Caco-2 (cell line): ENCODE measurements around the gene MAPK13. TPM values are rescaled to one million over a fixed set of nuclear protein-coding genes. Genes with fewer than 3 reads are reported as not detected.

Source experiments
- BruUV-seq: library from RNA; stranded (reverse); fragments of 400-500 nt; replicated peaks from 2 replicates; lab custom pipeline; 2021; lab: Mats Ljungman, UMichigan
- CTCF ChIA-PET: fragments of 300-600 bp; sonication (Branson Sonifier 250); formaldehyde crosslinking; loops from one replicate; lab custom pipeline; 2022; ENCODE audit warnings: antibody characterized with exemption; lab: Charles Lee
- POLR2A ChIA-PET: fragments of 300-600 bp; sonication (Branson Sonifier 250); formaldehyde crosslinking; loops from one replicate; lab custom pipeline; 2022; ENCODE audit warnings: antibody characterized with exemption; lab: Charles Lee
- DNase-seq, 2 experiments: peaks; one replicate each; pipeline versions ENCODE4 v3.0.0 to v3.0.0-alpha.2; 2020 to 2022
- H3K27me3 ChIP-seq: replicated peaks from 2 replicates; pipeline ENCODE4 v1.6.0; 2011; ENCODE audit warnings: low read length; ENCODE audit not compliant: control insufficient read depth, insufficient read depth
- H3K36me3 ChIP-seq: 2 replicates; pipeline ENCODE4 v1.5.1; 2011; ENCODE audit warnings: low read length; ENCODE audit not compliant: control insufficient read depth, insufficient read depth
- H3K4me1 ChIP-seq: fragments of 250-450 bp; sonication (Bioruptor Pico); 2 replicates; pipeline ENCODE4 v1.5.1; 2020; ENCODE audit warnings: mild to moderate bottlenecking
- H3K4me3 ChIP-seq: 2 replicates; pipeline ENCODE4 v1.5.1; 2011; ENCODE audit warnings: low read depth, mild to moderate bottlenecking, control low read depth, low read length
- H3K9me3 ChIP-seq: fragments of 250-450 bp; sonication (Bioruptor Pico); 2 replicates; pipeline ENCODE4 v1.5.1; 2020; ENCODE audit warnings: mild to moderate bottlenecking, moderate library complexity
- H3K27ac Mint-ChIP-seq: one replicate; pipeline ENCODE4 v1.8.0; 2022; ENCODE audit warnings: mixed read lengths; ENCODE audit not compliant: unreplicated experiment
- H3K27me3 Mint-ChIP-seq: one replicate; pipeline ENCODE4 v1.8.0; 2022; ENCODE audit warnings: mixed read lengths; ENCODE audit not compliant: insufficient read depth, unreplicated experiment
- H3K36me3 Mint-ChIP-seq: one replicate; pipeline ENCODE4 v1.8.0; 2022; ENCODE audit warnings: mild to moderate bottlenecking, mixed read lengths; ENCODE audit not compliant: insufficient read depth, unreplicated experiment
- H3K4me1 Mint-ChIP-seq: one replicate; pipeline ENCODE4 v1.8.0; 2022; ENCODE audit warnings: low read depth, mixed read lengths; ENCODE audit not compliant: unreplicated experiment
- H3K4me3 Mint-ChIP-seq: one replicate; pipeline ENCODE4 v1.8.0; 2022; ENCODE audit warnings: mild to moderate bottlenecking, moderate library complexity, mixed read lengths; ENCODE audit not compliant: unreplicated experiment
- H3K9me3 Mint-ChIP-seq: one replicate; pipeline ENCODE4 v1.8.0; 2022; ENCODE audit warnings: mixed read lengths; ENCODE audit not compliant: unreplicated experiment
- intact Hi-C: fragments of 100-400 bp; cut with micrococcal nuclease; formaldehyde crosslinking; loops from one replicate; pipeline ENCODE4 v1.10.0; 2022; ENCODE audit not compliant: unreplicated experiment
- total RNA-seq: library from RNA; stranded (reverse); gene quantifications from 2 replicates; pipeline ENCODE4 v1.2.3, GENCODE V29; 2022
- TF ChIP-seq, protein P1 (sequence below), 2 experiments: fragments of 200-600 bp in 1 of 2; IDR thresholded peaks; 1 replicate in 1 of 2; 2 replicates in 1 of 2; pipeline versions ENCODE4 v1.5.1 to v1.8.0; 2011 to 2022; ENCODE audit warnings: antibody characterized with exemption in 1 of 2, control low read depth in 1 of 2, inconsistent platforms in 1 of 2, low read depth in 1 of 2, low read length in 1 of 2, mild to moderate bottlenecking in 1 of 2, moderate library complexity in 1 of 2; ENCODE audit not compliant: insufficient read depth in 1 of 2, severe bottlenecking in 1 of 2, unreplicated experiment in 1 of 2

Gene MAPK13
- total RNA-seq, 1 experiment from 2014 or later = 45.7 TPM

DNA sequence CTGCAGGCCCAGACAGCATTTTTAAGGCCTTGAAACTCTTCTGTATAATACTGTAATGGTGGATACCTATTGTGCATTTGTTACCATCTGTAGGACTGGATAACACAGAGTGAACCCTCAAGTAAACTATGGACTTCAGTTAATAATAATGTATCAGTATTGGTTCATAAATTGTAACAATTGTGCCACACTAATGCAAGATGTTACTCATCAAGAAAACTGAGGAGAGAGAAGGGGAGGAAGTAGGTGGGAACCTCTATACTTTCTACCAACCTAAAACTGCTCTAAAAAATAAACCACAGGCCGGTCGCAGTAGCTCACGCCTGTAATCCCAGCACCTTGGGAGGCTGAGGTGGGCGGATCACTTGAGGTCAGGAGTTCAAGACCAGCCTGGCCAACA is 10.8 kb downstream of the MAPK13 start:
- Histone ChIP-seq H3K36me3 (peaks cover 6% of the 10 kb centered on the region), H3K4me3 (no peak overlapping the region), H3K9me3 (no peaks in the 10 kb centered on the region), H3K27me3 (no peaks in the 10 kb centered on the region), H3K4me1 (no peaks in the 10 kb centered on the region)
- no peaks in the 10 kb centered on the region for H3K27me3 Mint-ChIP-seq
- BruUV-seq = no TSS peak
- TF ChIP-seq, protein P1, sequence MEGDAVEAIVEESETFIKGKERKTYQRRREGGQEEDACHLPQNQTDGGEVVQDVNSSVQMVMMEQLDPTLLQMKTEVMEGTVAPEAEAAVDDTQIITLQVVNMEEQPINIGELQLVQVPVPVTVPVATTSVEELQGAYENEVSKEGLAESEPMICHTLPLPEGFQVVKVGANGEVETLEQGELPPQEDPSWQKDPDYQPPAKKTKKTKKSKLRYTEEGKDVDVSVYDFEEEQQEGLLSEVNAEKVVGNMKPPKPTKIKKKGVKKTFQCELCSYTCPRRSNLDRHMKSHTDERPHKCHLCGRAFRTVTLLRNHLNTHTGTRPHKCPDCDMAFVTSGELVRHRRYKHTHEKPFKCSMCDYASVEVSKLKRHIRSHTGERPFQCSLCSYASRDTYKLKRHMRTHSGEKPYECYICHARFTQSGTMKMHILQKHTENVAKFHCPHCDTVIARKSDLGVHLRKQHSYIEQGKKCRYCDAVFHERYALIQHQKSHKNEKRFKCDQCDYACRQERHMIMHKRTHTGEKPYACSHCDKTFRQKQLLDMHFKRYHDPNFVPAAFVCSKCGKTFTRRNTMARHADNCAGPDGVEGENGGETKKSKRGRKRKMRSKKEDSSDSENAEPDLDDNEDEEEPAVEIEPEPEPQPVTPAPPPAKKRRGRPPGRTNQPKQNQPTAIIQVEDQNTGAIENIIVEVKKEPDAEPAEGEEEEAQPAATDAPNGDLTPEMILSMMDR (IDR thresholded peaks at IDR 0.05; ENCODE audit: insufficient read depth in 1 of 2, low read depth in 1 of 2, low read length in 1 of 2, severe bottlenecking in 1 of 2, unreplicated experiment in 1 of 2) = no peak
- CTCF ChIA-PET = no interaction called here
- intact Hi-C loops = no loop called here
- no peak overlapping the region for H3K27ac Mint-ChIP-seq
- H3K9me3 Mint-ChIP-seq = no peaks in the 10 kb centered on the region
- no peaks in the 10 kb centered on the region for H3K36me3 Mint-ChIP-seq
- no peaks in the 10 kb centered on the region for H3K4me1 Mint-ChIP-seq
- H3K4me3 Mint-ChIP-seq = no peak overlapping the region
- POLR2A ChIA-PET = no interaction called here
- DNase-seq = no peak

DNA sequence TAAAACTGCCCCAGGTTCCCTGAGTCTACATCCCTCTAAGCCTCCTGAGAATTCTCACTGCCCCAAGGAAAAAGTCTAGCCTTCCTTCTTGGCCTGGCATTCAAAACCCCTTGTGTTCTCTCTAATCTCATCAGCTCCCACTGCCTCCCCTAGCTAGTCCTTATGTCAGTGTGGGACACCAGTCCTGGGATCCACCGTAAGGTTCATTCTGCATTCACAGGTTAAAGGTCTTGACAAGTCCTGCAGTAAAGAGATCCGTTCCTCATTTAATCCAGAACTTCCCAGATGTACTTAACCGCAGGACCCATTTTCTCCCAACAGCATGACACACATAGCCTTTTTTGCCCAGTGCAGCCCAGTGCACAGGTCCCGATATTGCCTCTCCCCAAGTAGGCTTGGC is 11.6 kb downstream of the MAPK13 start:
- Histone ChIP-seq H3K36me3 (0 out of 2 replicates have a peak, but pooled peaks cover 3% of the 10 kb centered on the region), H3K9me3 (no peaks in the 10 kb centered on the region), H3K4me1 (no peaks in the 10 kb centered on the region), H3K27me3 (no peaks in the 10 kb centered on the region), H3K4me3 (no peak overlapping the region)
- CTCF ChIA-PET = no interaction called here
- Mint-ChIP-seq H3K9me3 (no peaks in the 10 kb centered on the region), H3K4me3 (no peak overlapping the region), H3K36me3 (no peaks in the 10 kb centered on the region), H3K27me3 (no peaks in the 10 kb centered on the region), H3K4me1 (no peaks in the 10 kb centered on the region), H3K27ac (peak overlapping the region; percentile 28)
- DNase-seq = no peak
- BruUV-seq = no TSS peak
- POLR2A ChIA-PET = no interaction called here
- intact Hi-C loops = no loop called here
- TF ChIP-seq, protein P1 (IDR thresholded peaks at IDR 0.05; ENCODE audit: insufficient read depth in 1 of 2, low read depth in 1 of 2, low read length in 1 of 2, severe bottlenecking in 1 of 2, unreplicated experiment in 1 of 2) = no peak

DNA sequence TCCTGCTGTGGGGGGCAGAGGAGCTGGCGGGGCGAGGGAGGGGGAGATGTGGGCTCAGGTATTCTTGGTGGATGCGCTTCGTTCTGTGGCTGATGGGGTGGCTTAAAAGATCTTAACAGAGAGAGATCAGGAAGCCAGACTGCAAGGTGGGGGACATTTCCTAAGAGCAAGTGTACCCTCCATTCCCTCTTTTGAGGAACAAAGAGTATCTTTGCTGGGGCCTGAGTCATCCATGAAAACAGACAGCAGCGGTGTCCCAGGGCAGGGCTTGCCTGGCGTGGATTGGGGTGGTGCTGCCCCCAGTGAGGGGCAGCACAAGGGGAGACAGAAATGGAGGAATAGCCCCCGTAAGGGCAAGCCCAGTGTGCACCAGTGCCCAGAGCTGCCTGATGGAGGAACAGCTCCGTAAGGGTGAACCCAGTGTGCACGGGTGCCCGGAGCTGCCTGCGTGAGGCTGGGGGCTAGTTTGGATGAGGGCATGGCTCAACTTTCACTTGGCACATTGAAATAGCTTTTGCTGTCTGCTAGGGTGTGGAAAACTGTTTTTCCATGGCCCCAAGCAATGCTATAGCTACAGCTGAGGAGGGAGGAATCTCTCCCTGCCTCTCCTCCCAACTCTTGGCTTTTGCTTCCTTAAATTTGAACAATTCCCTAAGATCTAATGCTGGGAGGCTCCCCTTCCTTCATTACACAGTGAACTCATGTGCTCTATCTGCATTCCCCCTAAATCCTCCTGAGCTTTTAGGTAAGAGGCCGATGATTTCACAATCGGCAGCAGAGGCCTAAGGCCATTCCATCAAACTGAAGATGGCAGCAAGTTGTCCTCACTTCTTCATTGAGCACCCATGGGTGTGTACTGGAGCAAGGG is 12.9 kb downstream of the MAPK13 start:
- Histone ChIP-seq H3K27me3 (no peaks in the 10 kb centered on the region), H3K4me3 (no peak overlapping the region), H3K36me3 (0 out of 2 replicates have a peak, but pooled peaks cover 3% of the 10 kb centered on the region), H3K4me1 (no peaks in the 10 kb centered on the region), H3K9me3 (no peaks in the 10 kb centered on the region)
- no peaks in the 10 kb centered on the region for H3K36me3 Mint-ChIP-seq
- CTCF ChIA-PET = interaction anchor here (1.3 kb wide), 1 partner anchor 12 kb away, joined by 3 read pairs; no protein-coding TSS in a partner anchor
- TF ChIP-seq, protein P1 (IDR thresholded peaks at IDR 0.05; ENCODE audit: insufficient read depth in 1 of 2, low read depth in 1 of 2, low read length in 1 of 2, severe bottlenecking in 1 of 2, unreplicated experiment in 1 of 2) = no peak
- H3K9me3 Mint-ChIP-seq = peaks cover 7% of the 10 kb centered on the region
- DNase-seq = no peak
- H3K27ac Mint-ChIP-seq = no peak overlapping the region
- H3K4me1 Mint-ChIP-seq = no peaks in the 10 kb centered on the region
- POLR2A ChIA-PET = no interaction called here
- no TSS peak for BruUV-seq
- intact Hi-C loops = no loop called here
- no peak overlapping the region for H3K4me3 Mint-ChIP-seq
- H3K27me3 Mint-ChIP-seq = no peaks in the 10 kb centered on the region
